Adipose tissue (tissue), 3 donors: ENCODE data around the gene NIPAL1. TPM values are rescaled to one million over a fixed set of nuclear protein-coding genes. Genes with fewer than 3 reads are reported as not detected.
"Not testable (repeated sequence)": the region's sequence is repeated elsewhere in the genome, so short reads cannot be mapped to it uniquely, and the experiment has no call there.

Experiments
- H3K27ac ChIP-seq: one replicate; pipeline ENCODE4 v1.5.1; 2013; ENCODE audit warnings: low read depth, low read length
- WGBS, 3 donors: extraction: QIAGEN DNeasy Blood & Tissue Kit; methylation state at CpG; one replicate each; pipeline ENCODE4 v1.1.7; 2013; 5-methylcytosine and 5-hydroxymethylcytosine counted together
- polyA plus RNA-seq, 3 donors: library from polyadenylated mRNA; stranded (reverse); fragments of 200-250 nt; gene quantifications; one replicate each; pipeline ENCODE4 v1.2.3, GENCODE V29; 2013
- donor health status: healthy with polysubstance abuse.
- donor health status: Bipolar disorder and iron deficiency.
- donor health status: healthy.

Gene NIPAL1
- polyA plus RNA-seq, result under 1 TPM; 0.11 to 0.77 (median 0.58) TPM

DNA sequence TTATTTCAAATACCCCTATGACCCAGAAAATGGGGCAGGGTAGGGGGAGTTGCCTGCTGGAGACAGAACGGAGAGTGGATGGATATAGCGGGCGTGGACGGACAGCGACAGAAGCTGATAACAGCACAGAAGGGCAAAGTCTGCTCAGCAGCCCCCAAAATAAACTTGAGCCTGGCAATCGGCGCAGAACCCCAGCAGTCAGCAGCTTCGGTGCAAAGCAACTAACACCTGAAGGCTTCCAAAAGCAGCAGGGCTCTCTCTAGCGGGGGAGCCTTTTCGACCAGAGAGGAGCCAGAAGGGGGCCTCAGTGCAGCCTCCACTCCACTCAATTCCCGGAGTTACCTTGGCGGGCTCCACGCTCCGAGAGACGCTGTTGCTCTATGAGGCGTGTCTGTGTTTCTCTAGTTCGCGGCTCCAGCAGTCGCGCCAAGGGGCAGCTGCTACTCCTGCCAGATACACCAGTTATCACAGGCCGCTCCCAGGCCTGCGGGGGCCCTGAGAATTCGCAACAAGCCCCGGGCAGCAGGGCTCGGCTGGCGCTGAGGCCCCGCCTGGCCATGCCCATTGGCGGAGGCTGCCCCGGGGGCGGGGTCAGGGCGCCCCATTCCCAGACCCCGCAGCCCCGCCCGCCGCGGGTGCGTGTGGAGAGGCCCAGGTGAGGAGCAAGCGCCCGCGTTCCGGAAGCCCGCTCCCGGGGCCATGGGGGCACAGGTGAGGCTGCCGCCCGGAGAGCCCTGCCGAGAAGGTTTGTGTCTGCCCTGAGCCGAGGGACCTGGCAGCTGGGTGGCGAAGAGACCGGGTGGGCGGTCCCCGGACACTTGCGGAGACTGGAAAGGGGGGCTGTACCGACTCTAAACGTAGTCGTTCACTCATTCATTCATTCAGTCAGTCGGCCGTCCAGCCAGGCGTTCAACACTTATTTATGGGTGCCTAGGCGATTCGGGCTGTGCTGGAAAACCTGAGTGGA, at the start of gene NIPAL1, which contains the start of gene CNGA1:
Gene NIPAL1 (plus strand): TSS at position 632 of the 967 bp plus-strand sequence. CDS start 68 bp downstream, at position 700.
Gene CNGA1 (minus strand): TSS at position 541 of the 967 bp plus-strand sequence. CDS start 63,992 bp downstream, outside the sequence.
- 1 to 3% (median 3%) methylated on average over 59 to 60 of the region's 60 CpGs for whole genome bisulfite sequencing, 3 donors
- H3K27ac ChIP-seq, result no peak within 1 kb of the TSS

DNA sequence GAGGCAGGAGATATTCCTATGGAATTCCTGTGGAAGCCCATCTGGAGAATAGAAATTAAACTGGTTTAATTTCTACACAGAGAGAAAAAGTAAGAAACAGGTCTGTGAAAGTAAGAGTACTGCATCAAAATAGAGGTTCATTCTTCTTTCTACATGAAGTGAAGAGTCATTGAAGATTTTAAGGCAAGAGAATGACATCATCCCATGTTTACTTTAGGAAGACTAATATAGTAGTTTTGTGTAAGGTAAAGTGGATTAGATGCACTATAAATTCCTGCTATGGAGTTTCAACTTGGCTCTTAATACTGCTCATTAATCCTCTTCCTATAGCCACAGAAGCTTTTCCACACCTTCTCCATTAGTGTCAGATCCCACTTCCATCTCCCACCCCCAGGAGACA, 47.7 kb upstream of the NIPAL1 start:
- H3K27ac ChIP-seq, result no peak overlapping the region

DNA sequence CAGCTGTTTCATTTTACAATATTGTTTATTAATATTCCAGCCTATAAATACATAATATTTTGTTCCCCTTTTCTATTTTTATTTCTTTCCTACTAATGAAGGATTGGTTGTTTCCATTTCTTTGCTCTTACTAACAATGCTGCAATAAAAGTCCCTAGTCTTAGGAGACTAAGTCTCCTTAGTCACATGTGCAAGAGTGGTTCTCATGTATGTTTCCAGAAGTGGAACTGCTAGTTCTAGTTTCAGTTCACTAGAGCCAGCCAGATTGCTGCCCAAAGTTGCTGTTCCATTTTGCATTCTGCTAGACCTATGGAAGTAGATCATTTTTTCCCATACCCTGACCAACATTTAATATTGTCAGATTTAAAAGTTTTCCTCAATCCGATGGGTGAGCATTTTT, 44.4 kb upstream of the NIPAL1 start:
- 91 to 94% (median 93%) methylated on average over 1 of the region's 1 CpG for WGBS, 3 donors
- H3K27ac ChIP-seq, result no peak overlapping the region

DNA sequence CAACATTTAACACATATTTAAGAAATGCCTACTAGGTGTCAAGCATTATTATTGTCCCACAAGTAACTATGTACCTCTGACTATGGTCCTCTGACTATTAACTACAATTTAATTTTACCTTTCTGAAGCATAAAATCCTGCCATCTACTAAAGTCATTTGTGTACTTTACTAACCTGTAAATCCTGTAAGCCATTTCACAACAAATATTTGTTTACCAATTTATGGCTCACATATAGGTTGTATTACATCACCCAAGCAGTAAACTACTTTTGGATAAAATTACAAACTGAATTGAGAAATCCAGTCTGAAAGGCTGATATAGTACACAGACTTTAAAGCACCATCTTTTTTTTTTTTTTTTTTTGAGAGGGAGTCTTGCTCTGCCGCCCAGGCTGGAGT, 43.9 kb upstream of the NIPAL1 start:
- no peak overlapping the region for H3K27ac ChIP-seq
- WGBS, 3 donors, result 100% methylated on average over 1 of the region's 1 CpG

DNA sequence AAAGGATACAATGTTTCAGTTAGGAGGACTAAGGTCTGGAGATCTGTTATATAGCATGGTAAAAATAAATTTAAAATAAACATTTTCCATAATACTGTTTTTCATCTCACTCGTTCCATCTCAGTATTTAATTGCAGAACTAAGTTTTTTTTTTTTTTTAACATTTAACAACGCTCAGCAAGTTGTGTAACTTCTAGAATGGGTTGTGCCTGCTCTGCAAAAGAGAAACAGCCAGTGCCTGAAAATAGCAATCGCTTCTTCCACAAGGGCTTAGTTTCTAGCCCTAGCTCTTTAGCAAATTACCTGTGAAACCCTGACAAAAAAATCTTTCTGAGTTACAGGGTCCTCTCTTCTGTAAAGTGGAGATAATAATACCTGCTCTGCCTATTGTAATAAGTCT, 42.0 kb upstream of the NIPAL1 start:
- WGBS, 3 donors, result 53 to 81% (median 57%) methylated on average over 3 of the region's 3 CpGs
- H3K27ac ChIP-seq, result no peak overlapping the region

DNA sequence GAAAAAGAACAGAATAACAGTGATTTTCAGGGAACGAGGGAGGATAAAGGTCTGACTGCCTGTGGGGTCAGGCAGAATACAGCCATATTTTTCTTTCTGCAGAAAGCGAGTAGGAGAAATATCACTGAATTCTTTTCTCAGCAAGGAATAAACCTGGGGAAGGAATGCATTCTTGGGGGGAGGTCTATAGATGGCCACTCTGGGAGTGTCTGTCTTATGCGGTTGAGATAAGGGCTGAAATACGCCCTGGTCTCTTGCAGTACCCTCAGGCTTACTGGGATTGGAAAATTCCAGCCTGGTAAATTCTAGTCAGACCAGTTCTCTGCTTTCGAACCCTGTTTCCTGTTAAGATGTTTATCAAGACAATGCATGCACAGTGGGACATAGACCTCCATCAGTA, 26.4 kb upstream of the NIPAL1 start:
- 90 to 93% (median 92%) methylated on average over 5 of the region's 5 CpGs for WGBS, 3 donors

DNA sequence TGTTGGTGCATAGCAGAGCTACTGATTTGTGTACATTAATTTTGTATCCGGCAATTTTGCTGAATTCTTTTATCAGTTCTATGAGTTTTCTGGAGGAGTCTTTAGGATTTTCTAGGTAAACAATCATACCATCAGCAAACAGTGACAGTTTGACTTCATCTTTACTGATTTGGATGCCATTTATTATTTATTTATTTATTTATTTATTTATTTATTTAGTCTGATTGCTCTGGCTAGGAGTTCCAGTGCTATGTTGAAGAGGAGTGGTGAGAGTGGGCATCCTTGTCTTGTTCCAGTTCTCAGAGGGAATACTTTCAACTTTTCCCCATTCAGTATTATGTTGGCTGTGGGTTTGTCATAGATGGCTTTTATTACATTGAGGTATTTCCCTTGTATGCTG, 24.1 kb upstream of the NIPAL1 start:
- 94 to 97% (median 96%) methylated on average over 1 of the region's 1 CpG for WGBS, 3 donors
- H3K27ac ChIP-seq, result not testable (repeated sequence)

More for the DNA sequence above, 26.4 kb upstream of the NIPAL1 start:
- H3K27ac ChIP-seq, result no peak overlapping the region

DNA sequence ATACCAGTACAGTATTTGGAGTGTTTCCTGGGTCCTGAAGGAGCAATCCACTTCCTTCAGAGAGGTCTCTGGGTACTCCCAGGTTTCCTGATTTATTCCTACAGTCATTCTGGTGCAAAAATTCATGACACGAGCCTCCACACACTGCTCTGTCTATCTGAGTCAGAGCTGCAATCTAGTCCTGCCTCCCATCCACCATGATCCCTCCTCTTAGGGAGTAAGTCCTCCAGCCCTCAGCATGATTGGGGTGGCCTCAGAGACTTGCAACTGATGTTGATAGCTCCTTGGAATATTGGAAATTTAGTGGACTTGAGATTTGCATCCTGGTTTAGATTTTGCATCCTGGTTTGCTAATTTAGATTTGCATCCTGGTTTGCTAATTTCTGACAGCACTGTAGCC, 20.6 kb upstream of the NIPAL1 start:
- H3K27ac ChIP-seq, result no peak overlapping the region
- 70 to 88% (median 79%) methylated on average over 1 of the region's 1 CpG for WGBS, 3 donors

DNA sequence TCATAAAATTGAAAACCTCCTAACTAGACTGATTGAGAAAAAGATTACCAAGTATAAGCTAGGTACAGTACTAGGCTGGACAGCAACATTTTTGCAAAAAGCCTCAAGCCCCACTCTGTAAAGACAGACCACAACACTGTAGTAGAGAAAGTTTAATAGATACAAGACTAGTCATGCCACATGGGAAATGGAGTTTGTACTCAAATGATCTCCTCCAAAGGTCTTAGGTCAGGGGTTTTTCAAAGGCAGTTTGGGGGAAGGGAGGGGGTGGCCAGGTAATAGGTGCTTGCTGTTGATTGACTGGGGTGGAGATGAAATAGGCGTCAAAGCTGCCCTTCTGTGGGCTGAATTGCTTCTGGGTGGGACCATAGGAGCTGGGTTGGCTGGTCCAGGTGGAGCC, 14.3 kb upstream of the NIPAL1 start:
- H3K27ac ChIP-seq, result no peak overlapping the region
- WGBS, 3 donors, result 86 to 89% (median 86%) methylated on average over 1 of the region's 1 CpG

DNA sequence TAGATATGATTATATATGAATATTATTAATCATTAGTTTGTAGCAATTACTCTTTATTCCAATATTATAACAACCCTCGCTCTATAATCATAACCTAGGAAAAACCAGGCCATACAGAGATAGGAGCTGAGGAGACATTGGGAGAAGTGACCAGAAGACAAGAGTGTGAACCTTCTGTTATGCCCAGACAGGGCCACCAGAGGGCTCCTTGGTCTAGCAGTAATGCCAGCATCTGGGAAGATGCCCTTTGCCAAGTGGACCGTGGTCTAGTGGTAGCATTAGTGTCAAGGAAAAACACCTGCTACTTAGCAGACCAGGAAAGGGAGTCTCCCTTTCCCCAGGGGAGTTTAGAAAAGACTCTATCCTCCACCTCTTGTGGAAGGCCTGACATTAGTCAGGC, 13.0 kb upstream of the NIPAL1 start:
- WGBS, 3 donors, result 71 to 73% (median 73%) methylated on average over 2 of the region's 2 CpGs
- H3K27ac ChIP-seq, result not testable (repeated sequence)

DNA sequence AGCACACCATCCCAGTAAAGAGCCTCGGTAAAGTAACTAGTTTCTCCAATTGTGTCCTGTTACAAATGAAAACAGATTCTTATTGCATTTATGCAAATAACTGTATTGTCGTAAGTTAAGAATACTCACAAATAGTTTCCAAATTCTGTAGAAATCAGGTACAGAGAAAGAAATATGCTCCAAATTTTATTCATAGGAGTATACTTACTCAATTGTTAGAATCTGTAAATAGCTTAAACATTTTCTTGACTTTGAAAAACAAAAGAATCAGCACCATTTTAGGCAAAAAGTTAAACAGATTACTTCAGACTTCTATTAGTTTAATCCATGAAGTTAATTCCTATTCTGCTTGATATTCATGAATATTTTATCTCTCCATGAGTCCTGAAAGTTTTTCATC, 10.8 kb upstream of the NIPAL1 start:
- no peak overlapping the region for H3K27ac ChIP-seq
- 90 to 100% (median 99%) methylated on average over 2 of the region's 2 CpGs for WGBS, 3 donors

DNA sequence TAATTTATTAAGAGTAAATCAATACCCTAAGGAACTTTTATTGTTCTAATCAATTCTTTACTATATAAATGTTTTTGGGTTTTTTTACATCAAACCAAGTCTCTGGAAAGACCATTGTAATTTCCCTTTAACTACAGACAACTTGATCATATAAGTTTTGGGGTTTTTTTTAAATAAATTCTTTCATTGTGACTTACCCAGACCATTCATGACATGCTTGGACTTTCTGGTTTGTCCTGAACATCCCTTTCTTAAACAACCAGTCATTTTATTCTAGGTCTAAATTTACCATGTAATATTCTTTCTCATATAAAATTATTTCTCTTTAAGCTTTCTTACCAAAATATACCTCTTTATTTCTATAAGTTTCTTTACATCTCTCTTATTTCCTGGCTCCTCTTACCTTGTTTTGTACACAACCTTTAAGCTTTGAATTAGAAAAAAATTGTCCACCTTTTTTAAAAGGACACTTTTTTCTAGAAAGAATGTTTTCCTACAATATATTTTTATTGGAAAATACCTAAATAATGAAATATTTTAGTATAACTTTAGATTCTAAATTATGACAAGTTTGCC, 8.5 kb upstream of the NIPAL1 start:
- no peak overlapping the region for H3K27ac ChIP-seq

DNA sequence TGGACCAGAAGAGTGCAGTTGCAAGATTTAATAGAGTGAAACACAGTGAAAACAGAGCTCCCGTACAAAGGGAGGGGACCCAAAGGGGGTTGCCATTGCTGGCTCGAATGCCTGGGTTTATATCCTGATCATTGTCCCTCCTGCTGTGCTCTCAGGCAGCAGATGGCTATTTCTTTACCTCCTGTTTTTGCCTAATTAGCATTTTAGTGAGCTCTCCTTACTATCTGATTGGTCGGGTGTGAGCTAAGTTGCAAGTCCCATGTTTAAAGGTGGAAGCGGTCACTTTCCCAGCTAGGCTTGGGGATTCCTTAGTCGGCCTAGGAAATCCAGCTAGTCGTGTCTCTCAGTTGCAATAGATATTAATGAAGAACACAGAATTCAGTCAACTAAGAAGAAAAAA, 5.7 kb upstream of the NIPAL1 start:
- not testable (repeated sequence) for H3K27ac ChIP-seq
- WGBS, 3 donors, result 83 to 93% (median 85%) methylated on average over 6 of the region's 6 CpGs

DNA sequence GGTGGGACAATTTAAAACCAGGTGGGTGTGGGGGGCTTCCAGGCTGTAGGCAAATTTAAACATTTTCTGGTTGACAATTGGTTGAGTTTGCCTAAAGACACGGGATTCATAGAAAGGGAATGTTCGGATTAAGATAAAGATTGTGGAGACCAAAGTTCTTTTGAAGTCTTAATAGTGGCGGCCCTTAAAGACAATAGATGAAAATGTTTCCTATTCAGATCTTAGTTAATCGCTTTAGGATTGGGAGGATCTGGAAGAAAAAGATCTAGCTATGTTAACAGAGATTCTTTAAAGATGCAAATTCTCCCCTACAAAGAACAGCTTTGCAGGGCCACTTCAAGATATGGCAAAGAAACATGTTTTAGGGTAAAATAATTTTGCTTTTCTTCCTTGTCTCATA, 4.8 kb upstream of the NIPAL1 start:
- no peak overlapping the region for H3K27ac ChIP-seq
- WGBS, 3 donors, result 85 to 96% (median 89%) methylated on average over 4 of the region's 4 CpGs

DNA sequence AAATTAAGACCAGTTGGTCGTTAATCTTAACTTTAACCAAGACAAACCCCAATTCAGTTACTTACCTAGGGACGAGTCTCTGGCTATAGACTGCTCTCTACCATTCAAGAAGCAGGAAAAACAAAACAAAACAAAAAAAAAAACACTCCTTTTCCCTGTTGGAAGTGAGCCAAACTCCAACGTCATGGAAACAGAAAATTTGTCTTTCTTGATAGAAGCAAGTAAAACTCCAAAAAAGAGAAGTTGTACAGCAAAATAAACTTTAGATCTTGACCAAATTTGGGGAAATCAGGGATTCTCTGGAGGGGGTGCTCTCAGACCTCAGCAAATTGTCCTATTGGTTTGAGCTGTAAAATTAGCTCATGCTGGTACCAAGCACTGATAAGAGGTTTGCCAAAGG, 3.7 kb upstream of the NIPAL1 start:
- no peak overlapping the region for H3K27ac ChIP-seq
- 43 to 72% (median 53%) methylated on average over 3 of the region's 3 CpGs for WGBS, 3 donors

DNA sequence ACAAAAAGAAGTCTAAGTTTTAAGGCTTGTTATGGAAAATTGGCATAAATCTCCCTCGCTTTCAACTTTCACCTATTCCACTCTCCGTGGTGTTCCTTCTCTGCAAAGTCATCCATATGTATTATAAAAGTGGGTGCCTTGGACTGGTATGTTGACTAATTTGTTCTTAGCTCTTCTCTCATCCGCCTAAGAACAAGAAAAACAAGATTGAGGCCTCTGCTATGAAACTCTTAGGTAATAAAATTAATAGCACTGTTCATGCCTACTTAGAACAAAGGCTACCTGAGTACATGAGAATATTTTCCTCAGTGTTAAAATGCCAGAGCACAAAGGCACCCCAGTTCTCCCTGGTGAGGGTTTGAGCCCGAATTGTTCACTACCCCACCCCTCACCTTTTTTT, 1.4 kb upstream of the NIPAL1 start:
- WGBS, 3 donors, result 81 to 95% (median 95%) methylated on average over 4 of the region's 4 CpGs
- no peak overlapping the region for H3K27ac ChIP-seq

DNA sequence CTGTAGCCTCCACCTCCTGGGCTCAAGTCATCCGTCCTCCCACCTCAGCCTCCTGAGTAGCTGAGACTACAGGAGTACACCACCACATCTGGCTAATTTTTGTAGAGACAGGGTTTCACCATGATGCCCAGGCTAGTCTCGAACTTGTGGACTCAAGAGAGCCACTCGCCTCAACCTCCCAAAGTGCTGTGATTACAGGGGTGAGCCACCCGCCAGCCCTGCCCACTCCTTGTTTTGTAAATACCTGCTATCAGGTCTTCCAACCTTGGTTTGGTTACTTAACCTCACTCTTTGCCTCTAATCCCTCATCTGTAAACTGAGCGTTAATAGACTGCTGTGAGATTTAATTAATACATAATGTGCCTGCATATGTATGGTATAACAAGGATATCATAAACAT, 894 bp upstream of the NIPAL1 start:
- 54 to 90% (median 90%) methylated on average over 5 of the region's 5 CpGs for WGBS, 3 donors
- H3K27ac ChIP-seq, result no peak overlapping the region

DNA sequence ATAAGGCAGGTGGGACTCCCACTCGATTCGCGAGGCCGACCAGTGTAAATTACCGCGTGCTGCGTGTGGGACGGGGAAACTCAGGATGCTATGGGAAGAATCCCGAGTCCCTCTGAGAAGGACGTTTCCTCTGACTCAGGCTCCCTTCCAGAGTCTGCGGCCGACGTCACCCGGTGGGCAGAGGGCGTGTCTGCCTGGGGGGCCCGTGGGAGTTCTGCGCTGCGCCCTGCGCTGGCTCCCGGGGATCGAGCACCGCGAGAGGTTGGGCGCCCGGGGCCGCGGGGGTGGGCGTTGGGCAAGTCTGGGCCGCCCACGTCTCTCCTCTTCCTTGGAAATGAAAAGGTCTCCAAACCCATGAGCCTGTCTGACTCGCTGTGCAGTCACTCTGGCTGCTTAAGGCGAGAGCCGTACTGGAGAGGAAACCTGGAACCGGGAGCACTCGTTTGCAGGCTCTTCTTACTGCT, 568 bp downstream of the NIPAL1 start:
- H3K27ac ChIP-seq, result no peak overlapping the region

DNA sequence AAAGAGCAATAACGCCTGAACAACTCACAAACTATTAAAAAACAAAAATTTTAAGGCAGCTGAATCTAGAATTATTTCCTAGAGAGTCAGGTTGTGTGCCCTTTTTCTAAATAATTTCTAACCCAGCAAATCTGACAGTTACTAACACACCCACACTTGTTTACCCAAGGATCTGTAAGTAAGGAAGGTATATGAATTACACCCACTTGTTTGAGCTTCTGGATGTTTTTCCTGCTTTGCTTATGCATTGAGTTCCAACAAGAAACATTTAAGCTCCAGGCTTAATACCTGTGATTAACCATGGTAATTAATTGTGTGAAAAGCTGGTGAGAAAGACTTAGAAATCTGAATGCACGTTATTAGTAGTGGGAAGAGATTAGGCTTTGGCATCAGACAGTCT, 1.5 kb downstream of the NIPAL1 start:
- 78 to 82% (median 79%) methylated on average over 2 of the region's 2 CpGs for WGBS, 3 donors

More for the DNA sequence above, 568 bp downstream of the NIPAL1 start:
- 0 to 2% (median 1%) methylated on average over 35 of the region's 35 CpGs for WGBS, 3 donors

DNA sequence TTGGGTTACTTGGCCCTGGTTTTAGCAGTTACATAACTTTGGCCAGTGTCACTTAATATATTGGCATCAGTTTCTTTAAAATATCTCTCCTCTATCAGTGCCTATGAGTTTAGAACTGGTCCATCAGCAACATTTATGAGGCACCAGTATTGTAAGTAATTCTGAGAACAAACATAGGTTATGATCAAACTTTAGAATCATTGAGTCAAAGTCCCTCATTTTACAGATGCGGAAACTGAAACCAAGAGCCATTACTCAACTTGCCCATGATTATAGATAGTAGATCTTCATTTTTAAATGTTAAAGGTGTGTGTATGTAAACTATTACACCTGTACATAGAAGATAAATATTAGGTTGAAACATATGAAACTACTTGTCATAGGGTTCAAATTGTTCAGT, 4.5 kb downstream of the NIPAL1 start:
- WGBS, 3 donors, result 3 to 88% (median 44%) methylated on average over 1 of the region's 1 CpG
- H3K27ac ChIP-seq, result no peak overlapping the region

More for the DNA sequence above, 1.5 kb downstream of the NIPAL1 start:
- H3K27ac ChIP-seq, result no peak overlapping the region
